GM13977 (cell line): ENCODE measurements around the gene ASRGL1.

Experiments
- DNase-seq: peaks from one replicate; pipeline ENCODE4 v3.0.0; 2012; ENCODE audit warnings: low spot score
- in situ Hi-C: fragments of 300-500 bp; cut with MboI; formaldehyde crosslinking; loops from one replicate; pipeline ENCODE4 v1.12.0; 2022; ENCODE audit warnings: low sequenced_read_pairs, low pct_unique_long_range_greater_than_20kb, mixed read lengths, inconsistent platforms; ENCODE audit not compliant: unreplicated experiment
- TF ChIP-seq, protein P1 (sequence below): IDR thresholded peaks from 2 replicates; pipeline ENCODE4 v1.5.1; 2012; ENCODE audit warnings: mild to moderate bottlenecking, control low read depth; ENCODE audit not compliant: insufficient read depth; ENCODE audit errors: extremely low read depth, missing control alignments

ASRGL1 gene

DNA sequence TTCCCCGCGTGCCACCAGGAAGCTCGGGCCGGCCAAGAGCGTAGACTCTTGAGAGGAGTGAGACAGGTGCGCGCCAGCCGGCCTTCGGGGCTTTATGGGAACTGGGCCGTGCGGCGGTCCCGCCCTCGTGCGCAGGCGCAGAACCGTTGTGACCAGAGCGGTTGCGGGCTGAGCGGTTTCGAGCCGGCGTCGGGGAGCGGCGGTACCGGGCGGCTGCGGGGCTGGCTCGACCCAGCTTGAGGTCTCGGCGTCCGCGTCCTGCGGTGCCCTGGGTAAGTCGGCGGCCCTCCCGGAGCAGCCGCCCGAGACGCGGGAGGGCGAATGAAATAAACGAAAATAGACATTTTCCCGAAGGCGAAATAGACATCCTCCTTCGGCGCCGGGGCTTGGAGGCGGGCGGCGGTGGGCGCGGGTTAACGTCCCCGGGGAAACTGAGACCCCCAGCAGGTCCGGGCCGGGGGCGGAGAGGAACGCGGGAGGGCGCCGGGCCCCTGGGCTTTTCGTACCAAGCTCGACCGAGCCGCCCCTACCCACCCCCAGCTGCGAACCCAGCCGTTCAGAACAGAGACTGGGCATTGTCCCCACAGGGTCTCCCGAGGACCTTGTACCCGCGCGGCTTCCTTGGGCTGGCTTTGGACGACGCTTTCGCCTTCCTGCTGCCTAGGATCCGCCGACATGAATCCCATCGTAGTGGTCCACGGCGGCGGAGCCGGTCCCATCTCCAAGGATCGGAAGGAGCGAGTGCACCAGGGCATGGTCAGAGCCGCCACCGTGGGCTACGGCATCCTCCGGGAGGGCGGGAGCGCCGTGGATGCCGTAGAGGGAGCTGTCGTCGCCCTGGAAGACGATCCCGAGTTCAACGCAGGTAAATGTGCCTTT is at the start of gene ASRGL1:
TSS of gene ASRGL1 (plus strand) at position 146 of the 879 bp plus-strand sequence. CDS start at position 676, 530 bp downstream.
- TF ChIP-seq, protein P1, sequence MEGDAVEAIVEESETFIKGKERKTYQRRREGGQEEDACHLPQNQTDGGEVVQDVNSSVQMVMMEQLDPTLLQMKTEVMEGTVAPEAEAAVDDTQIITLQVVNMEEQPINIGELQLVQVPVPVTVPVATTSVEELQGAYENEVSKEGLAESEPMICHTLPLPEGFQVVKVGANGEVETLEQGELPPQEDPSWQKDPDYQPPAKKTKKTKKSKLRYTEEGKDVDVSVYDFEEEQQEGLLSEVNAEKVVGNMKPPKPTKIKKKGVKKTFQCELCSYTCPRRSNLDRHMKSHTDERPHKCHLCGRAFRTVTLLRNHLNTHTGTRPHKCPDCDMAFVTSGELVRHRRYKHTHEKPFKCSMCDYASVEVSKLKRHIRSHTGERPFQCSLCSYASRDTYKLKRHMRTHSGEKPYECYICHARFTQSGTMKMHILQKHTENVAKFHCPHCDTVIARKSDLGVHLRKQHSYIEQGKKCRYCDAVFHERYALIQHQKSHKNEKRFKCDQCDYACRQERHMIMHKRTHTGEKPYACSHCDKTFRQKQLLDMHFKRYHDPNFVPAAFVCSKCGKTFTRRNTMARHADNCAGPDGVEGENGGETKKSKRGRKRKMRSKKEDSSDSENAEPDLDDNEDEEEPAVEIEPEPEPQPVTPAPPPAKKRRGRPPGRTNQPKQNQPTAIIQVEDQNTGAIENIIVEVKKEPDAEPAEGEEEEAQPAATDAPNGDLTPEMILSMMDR = no peak
- in situ Hi-C loops = no loop called here
- peak; percentile 82 for DNase-seq

DNA sequence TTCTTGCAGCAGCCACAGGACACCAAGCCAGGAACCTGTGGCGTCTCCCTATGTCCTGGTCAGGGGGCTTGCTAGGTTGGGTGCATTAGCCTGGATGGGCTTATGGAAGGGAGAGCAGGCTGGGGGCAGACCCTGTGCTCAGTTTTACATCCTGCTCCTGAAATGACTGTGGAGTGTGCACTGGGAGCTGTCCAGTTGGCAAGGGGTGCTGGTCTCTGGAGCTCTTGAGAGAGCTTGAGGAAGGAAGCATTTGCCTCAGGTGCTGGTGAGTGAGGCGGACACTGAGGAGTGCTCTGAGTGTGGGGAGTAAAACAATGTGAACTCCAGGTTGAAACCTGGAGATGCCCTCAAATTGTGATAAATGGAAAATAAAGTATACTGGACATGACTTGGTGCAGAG is 41.7 kb upstream of the ASRGL1 start:
- TF ChIP-seq, protein P1 = no peak
- DNase-seq = no peak
- in situ Hi-C loops = no loop called here

DNA sequence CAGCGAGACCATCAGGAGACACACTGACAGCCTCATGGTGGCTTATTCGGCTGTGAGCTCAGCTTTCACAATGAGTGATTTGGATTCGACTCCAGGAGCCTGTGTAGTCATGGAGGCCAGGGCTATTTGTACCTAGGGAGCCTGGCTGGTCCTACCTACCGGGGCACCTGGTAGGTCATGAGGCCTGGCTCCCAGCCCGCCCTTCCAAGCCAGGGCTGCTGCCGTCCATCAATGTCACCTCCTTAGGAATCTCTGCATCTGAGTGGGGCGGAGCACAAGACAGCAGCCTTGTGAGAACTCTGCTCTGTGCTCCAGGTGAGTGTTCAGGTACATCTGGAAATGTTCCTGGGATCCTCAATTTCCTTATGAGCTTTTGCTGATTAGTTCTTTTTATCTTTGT is 38.3 kb upstream of the ASRGL1 start, which contains the start of gene SCGB1D4:
TSS of gene SCGB1D4 (minus strand) at position 101 of the 400 bp plus-strand sequence. CDS start at position 36, 65 bp downstream.
- TF ChIP-seq, protein P1 = no peak
- in situ Hi-C loops = no loop called here
- no peak for DNase-seq

DNA sequence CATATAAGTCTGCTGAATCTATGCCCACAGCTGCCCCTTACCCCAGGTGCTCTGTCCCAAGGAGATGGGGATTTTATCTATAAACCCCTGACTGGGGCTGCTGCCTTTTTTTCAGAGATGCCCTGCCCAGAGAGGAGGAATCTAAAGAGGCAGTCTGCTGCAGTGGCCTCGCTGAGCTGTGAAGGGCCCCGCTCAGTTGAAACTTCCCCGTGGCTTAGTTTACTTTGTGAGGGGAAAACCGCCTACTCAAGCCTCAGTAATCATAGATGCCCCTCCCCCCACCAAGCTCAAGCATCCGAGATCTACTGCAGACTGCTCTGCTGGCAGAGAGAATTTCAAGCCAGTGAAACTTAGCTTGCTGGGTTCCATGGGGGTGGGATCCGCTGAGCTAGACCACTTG is 31.0 kb upstream of the ASRGL1 start:
- DNase-seq = no peak
- TF ChIP-seq, protein P1 = no peak
- in situ Hi-C loops = no loop called here

DNA sequence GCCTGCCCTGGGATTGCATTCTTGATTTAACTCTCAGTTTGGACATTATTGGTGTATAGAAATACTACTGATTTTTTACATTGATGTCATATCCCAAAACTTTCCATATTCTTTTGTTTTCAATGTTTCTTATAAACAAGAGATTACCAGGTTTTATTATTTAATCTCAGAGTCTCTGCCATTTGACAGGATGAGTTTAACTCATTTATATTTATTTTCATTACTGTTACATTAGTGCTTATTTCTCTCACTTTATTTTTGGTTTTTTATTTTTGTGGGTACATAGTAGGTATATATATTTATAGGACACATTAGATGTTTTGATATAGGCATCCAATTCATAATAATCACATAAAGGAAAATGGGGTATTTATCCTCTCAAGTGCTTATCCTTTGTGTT is 29.3 kb upstream of the ASRGL1 start:
- in situ Hi-C loops = no loop called here
- DNase-seq = no peak
- TF ChIP-seq, protein P1 = no peak

DNA sequence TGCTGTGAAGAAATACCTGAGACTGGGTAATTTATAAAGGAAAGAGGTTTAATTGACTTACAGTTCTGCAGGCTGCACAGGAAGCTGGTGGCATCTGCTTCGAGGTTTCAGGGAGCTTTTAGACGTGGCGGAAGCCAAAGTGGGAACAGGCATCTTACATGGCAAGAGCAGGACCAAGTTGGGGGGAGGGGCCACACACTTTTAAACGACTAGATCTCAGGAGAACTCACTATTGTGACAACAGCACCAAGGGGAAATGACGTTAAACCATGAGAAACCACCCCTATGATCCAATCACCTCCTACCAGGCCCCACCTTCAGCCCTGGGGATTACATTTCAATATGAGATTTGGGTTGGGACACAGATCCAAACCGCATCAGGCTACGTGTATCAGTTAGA is 27.3 kb upstream of the ASRGL1 start:
- TF ChIP-seq, protein P1 = no peak
- DNase-seq = no peak
- in situ Hi-C loops = no loop called here
